Panc1 (cell line): ENCODE measurements around the gene TNFRSF18. TPM values are rescaled to one million over a fixed set of nuclear protein-coding genes. Genes with fewer than 3 reads are reported as not detected.

ENCODE experiments used
- ATAC-seq: fragments of 200-7000 bp; cut with Tn5 transposase; 2 replicates; pipeline ENCODE4 v1.9.1; 2020; ENCODE audit warnings: mild to moderate bottlenecking, moderate library complexity
- BruUV-seq: library from RNA; stranded (reverse); fragments of 400-500 nt; replicated peaks from 2 replicates; lab custom pipeline; 2021; lab: Mats Ljungman, UMichigan
- CTCF ChIA-PET: fragments of 300-600 bp; sonication (Branson Sonifier 250); formaldehyde crosslinking; loops from one replicate; lab custom pipeline; 2022; ENCODE audit warnings: antibody characterized with exemption; lab: Charles Lee
- POLR2A ChIA-PET: fragments of 300-600 bp; sonication (Branson Sonifier 250); formaldehyde crosslinking; loops from one replicate; lab custom pipeline; 2022; ENCODE audit warnings: antibody characterized with exemption; lab: Charles Lee
- DNase-seq: peaks from one replicate; pipeline ENCODE4 v3.0.0-alpha.2; 2010; ENCODE audit warnings: low read depth, low spot score
- H3K27ac ChIP-seq: 2 replicates; pipeline ENCODE4 v1.5.1; 2011; ENCODE audit warnings: mild to moderate bottlenecking, low read length, inconsistent platforms
- H3K27me3 ChIP-seq: fragments of 200-500 bp; sonication (Bioruptor generic); 2 replicates; pipeline ENCODE4 v1.6.0; 2014; ENCODE audit warnings: low read length, inconsistent platforms; ENCODE audit not compliant: control insufficient read depth, insufficient read depth
- H3K36me3 ChIP-seq: fragments of 200-500 bp; sonication (Bioruptor generic); 2 replicates; pipeline ENCODE4 v1.5.1; 2014; ENCODE audit warnings: inconsistent platforms, mild to moderate bottlenecking, low read length, moderate library complexity; ENCODE audit not compliant: control insufficient read depth, insufficient read depth
- H3K4me1 ChIP-seq: 2 replicates; pipeline ENCODE4 v1.5.1; 2011; ENCODE audit warnings: inconsistent platforms, mild to moderate bottlenecking, low read length, moderate library complexity; ENCODE audit not compliant: control insufficient read depth, insufficient read depth
- H3K4me3 ChIP-seq, 2 experiments: 2 replicates each; pipeline ENCODE4 v1.5.1; 2011 to 2012; ENCODE audit warnings: low read depth in 2 of 2, low read length in 2 of 2, mild to moderate bottlenecking in 2 of 2, inconsistent platforms in 1 of 2, moderate library complexity in 1 of 2
- H3K9me3 ChIP-seq: fragments of 200-500 bp; sonication (Bioruptor generic); 2 replicates; pipeline ENCODE4 v1.5.1; 2014; ENCODE audit warnings: low read depth, mild to moderate bottlenecking, inconsistent platforms, low read length, moderate library complexity; ENCODE audit not compliant: control insufficient read depth, insufficient read depth
- POLR2AphosphoS5 ChIP-seq: IDR thresholded peaks from 2 replicates; pipeline ENCODE4 v1.6.1; 2012; ENCODE audit warnings: mild to moderate bottlenecking, low read depth, low read length, moderate library complexity
- SIN3A ChIP-seq: IDR thresholded peaks from 2 replicates; pipeline ENCODE4 v1.6.1; 2012; ENCODE audit warnings: low read depth, mild to moderate bottlenecking, low read length, moderate library complexity, borderline replicate concordance; ENCODE audit not compliant: insufficient read depth
- TCF7L2 ChIP-seq: IDR thresholded peaks from 2 replicates; pipeline ENCODE4 v1.6.1; 2011; ENCODE audit warnings: mild to moderate bottlenecking, low read depth, low read length, inconsistent platforms
- in situ Hi-C: cut with HindIII; loops from 2 replicates; pipeline ENCODE4 v1.10.0; 2016; ENCODE audit warnings: low sequenced_read_pairs, low pct_unique_long_range_greater_than_20kb
- intact Hi-C: fragments of 100-400 bp; cut with micrococcal nuclease; formaldehyde crosslinking; loops from one replicate; pipeline ENCODE4 v1.10.0; 2022; ENCODE audit not compliant: unreplicated experiment
- total RNA-seq: library from RNA; stranded (reverse); gene quantifications from one replicate; pipeline ENCODE4 v1.2.1, GENCODE V29; 2021; ENCODE audit not compliant: unreplicated experiment
- TF ChIP-seq, protein P1 (sequence below), 2 experiments: IDR thresholded peaks; 2 replicates each; pipeline ENCODE4 v1.6.1; 2011 to 2012; ENCODE audit warnings: low read depth in 2 of 2, control low read depth in 1 of 2, low read length in 1 of 2, mild to moderate bottlenecking in 1 of 2, moderate library complexity in 1 of 2; ENCODE audit not compliant: insufficient read depth in 1 of 2
- TF ChIP-seq, protein P2 (sequence below): fragments of 450-650 bp; IDR thresholded peaks from 2 replicates; pipeline ENCODE4 v1.5.1; 2017; ENCODE audit warnings: mild to moderate bottlenecking

TNFRSF18 gene
- total RNA-seq, 1 experiment from 2014 or later: 4.3 TPM

DNA sequence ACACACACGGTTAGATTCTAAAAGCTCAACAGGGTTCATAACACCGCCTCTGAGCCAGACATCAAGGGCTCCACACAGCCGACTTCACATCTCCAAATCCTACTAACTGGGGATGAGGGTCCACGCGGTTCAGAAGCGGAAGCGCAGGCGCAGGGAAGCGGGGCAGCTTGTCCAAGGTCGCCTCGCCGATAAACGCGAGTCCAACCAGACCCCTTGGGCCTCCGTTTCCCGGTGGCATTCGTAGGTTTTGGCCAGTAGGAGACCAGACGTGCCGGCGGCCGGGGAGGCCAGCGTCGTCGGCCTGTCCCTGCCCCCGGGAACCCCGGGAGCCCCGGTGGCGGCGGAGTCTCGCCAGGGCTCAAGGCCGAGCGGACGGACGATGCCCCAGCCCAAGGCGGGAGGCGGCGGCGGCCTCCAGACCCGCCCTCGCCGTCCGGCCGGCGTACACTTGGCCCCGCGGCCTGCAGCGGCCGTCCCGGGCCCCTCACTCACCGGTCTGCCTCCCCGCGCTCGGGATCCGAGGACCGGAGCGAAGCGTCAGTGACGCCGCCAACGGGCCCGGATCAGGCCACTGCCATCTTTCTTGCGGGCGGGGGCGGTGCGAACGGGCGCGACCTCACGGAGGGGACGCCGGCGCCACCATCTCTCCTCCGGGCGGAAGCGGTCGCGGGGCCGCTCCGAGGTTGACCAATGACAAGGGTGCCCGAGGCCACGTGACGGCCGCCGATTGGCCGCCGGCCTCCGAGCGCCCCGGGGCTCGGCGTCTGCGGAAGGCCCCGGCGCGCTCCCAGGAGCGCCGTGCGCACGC lies 25.2 kb upstream of the TNFRSF18 start, which contains the start of gene SDF4:
SDF4 (minus strand) TSS at position 602 of the 808 bp plus-strand sequence. CDS start 3,229 bp downstream, outside the sequence.
- no TSS peak for BruUV-seq
- intact Hi-C loops: loop anchor here (5.0 kb wide), 1 partner anchor 109 kb away; no protein-coding TSS in a partner anchor
- Histone ChIP-seq H3K27me3 (no peaks in the 10 kb centered on the region), H3K27ac (peak within 1 kb of the TSS; percentile 98), H3K4me3 (peak within 1 kb of the TSS; percentile 89 to 98), H3K36me3 (peaks cover 8% of the 10 kb centered on the region; the same call in 1 of the 2 replicates), H3K4me1 (peaks cover 30% of the 10 kb centered on the region), H3K9me3 (no peaks in the 10 kb centered on the region)
- peak; percentile 59 for DNase-seq
- ATAC-seq: peak; percentile 93
- POLR2A ChIA-PET: interaction anchor here (0.6 kb wide), 1 partner anchor 127 kb away, joined by 3 read pairs; no protein-coding TSS in a partner anchor
- in situ Hi-C loops: no loop called here
- CTCF ChIA-PET: interaction anchor here (0.6 to 1.4 kb wide), 2 partner anchors 109 to 287 kb away, joined by 3 to 10 read pairs; no protein-coding TSS in a partner anchor
- TF ChIP-seq, protein P1, sequence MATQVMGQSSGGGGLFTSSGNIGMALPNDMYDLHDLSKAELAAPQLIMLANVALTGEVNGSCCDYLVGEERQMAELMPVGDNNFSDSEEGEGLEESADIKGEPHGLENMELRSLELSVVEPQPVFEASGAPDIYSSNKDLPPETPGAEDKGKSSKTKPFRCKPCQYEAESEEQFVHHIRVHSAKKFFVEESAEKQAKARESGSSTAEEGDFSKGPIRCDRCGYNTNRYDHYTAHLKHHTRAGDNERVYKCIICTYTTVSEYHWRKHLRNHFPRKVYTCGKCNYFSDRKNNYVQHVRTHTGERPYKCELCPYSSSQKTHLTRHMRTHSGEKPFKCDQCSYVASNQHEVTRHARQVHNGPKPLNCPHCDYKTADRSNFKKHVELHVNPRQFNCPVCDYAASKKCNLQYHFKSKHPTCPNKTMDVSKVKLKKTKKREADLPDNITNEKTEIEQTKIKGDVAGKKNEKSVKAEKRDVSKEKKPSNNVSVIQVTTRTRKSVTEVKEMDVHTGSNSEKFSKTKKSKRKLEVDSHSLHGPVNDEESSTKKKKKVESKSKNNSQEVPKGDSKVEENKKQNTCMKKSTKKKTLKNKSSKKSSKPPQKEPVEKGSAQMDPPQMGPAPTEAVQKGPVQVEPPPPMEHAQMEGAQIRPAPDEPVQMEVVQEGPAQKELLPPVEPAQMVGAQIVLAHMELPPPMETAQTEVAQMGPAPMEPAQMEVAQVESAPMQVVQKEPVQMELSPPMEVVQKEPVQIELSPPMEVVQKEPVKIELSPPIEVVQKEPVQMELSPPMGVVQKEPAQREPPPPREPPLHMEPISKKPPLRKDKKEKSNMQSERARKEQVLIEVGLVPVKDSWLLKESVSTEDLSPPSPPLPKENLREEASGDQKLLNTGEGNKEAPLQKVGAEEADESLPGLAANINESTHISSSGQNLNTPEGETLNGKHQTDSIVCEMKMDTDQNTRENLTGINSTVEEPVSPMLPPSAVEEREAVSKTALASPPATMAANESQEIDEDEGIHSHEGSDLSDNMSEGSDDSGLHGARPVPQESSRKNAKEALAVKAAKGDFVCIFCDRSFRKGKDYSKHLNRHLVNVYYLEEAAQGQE (IDR thresholded peaks at IDR 0.05; ENCODE audit: insufficient read depth in 1 of 2, low read depth in 2 of 2, low read length in 1 of 2): no peak
- TF ChIP-seq SIN3A: peak; percentile 26; the same call in 1 of the 2 replicates
- TF ChIP-seq POLR2AphosphoS5: peak; percentile 62

- in situ Hi-C loops: no loop called here
- TSS peak; percentile 92 for BruUV-seq
- DNase-seq (no peak), ATAC-seq (peak; percentile 13; the same call in 1 of the 2 replicates)
- CTCF ChIA-PET: interaction anchor here (0.6 to 1.4 kb wide), 2 partner anchors 108 to 286 kb away, joined by 3 to 10 read pairs; no protein-coding TSS in a partner anchor
- intact Hi-C loops: loop anchor here (5.0 kb wide), 1 partner anchor 109 kb away; no protein-coding TSS in a partner anchor
- Histone ChIP-seq H3K9me3 (no peaks in the 10 kb centered on the region), H3K4me1 (peaks cover 22% of the 10 kb centered on the region), H3K4me3 (peak overlapping the region; percentile 89 to 98), H3K27me3 (no peaks in the 10 kb centered on the region), H3K27ac (peak overlapping the region; percentile 98), H3K36me3 (peaks cover 8% of the 10 kb centered on the region; the same call in 1 of the 2 replicates)
- no peak for TF ChIP-seq TCF7L2
- TF ChIP-seq, protein P1 (IDR thresholded peaks at IDR 0.05; ENCODE audit: insufficient read depth in 1 of 2, low read depth in 2 of 2, low read length in 1 of 2): no peak
- TF ChIP-seq, protein P2, sequence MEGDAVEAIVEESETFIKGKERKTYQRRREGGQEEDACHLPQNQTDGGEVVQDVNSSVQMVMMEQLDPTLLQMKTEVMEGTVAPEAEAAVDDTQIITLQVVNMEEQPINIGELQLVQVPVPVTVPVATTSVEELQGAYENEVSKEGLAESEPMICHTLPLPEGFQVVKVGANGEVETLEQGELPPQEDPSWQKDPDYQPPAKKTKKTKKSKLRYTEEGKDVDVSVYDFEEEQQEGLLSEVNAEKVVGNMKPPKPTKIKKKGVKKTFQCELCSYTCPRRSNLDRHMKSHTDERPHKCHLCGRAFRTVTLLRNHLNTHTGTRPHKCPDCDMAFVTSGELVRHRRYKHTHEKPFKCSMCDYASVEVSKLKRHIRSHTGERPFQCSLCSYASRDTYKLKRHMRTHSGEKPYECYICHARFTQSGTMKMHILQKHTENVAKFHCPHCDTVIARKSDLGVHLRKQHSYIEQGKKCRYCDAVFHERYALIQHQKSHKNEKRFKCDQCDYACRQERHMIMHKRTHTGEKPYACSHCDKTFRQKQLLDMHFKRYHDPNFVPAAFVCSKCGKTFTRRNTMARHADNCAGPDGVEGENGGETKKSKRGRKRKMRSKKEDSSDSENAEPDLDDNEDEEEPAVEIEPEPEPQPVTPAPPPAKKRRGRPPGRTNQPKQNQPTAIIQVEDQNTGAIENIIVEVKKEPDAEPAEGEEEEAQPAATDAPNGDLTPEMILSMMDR: no peak
- TF ChIP-seq SIN3A: no peak
- no peak for TF ChIP-seq POLR2AphosphoS5
- POLR2A ChIA-PET: interaction anchor here (0.6 kb wide), 1 partner anchor 127 kb away, joined by 3 read pairs; no protein-coding TSS in a partner anchor
These were observed 24.4 kb upstream of the TNFRSF18 start for GRCh38 chr1:1230656-1231399.
